Raji (cell line): ENCODE results near the gene TTC38.
A peak's percentile ranks its signal among the peaks of the same experiment; 100 is the strongest.

ENCODE experiments used
- POLR2A ChIP-seq: IDR thresholded peaks from 2 replicates; pipeline ENCODE4 v1.6.1; 2011; ENCODE audit warnings: low read depth, low read length, control low read depth; ENCODE audit not compliant: insufficient read depth

Gene TTC38

DNA sequence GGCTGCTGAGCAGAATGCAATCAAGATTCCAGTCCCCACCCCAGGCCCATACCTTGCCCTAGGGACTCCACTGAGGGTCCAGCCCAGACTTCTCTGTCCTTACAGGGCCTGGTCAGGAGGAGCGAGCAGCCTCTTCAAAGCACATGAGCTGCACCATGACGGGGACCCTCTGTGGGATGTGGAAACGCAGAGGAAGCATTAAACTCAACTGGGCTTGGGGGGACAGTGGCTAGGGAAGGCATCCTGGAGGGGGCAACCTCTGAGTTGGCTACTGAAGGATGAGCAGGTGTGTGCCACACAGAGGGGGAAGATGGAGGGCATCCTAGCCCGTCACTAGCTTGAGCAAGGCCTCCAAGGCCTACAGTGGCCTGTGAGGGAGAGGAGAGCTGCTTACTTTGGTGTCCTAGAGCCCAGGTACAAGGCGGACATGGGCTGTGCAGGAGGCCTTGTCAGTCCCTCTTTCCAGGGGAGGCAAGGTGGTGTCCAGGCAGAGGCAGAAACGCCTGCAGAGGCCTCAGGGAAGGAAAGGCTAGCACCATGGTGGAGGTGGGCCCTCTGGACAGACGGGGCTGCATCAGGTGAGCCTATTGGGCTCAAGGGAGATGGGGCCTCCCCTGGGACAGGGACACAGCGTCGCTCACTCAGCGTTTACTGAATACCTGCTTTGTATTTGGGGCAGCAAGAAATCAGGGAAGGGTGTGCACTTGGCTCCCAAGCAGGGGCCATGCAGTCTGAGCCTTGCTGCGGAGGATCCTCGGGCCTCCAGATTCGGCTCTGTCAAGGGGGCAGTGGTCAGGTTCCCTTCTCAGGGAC lies 14.3 kb downstream of the TTC38 start:
- TF ChIP-seq POLR2A, result no peak

DNA sequence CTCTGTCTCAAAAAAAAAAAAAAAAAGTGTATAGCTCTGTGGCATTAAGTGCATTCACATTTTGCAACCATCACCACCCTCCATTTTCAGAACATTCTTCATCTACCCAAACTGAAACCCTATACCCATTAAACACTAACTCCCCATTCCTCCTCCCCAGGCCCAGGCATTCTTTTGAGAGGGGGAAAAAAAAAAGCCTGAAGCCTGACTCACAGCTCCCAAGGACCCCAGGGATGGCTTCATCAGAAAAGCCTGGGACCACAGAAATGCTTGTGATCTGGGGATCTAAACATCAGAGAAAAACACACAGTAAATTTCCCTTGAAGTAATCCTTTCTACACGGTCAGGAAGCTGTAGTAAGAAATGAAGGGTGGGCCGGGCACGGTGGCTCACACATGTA lies 18.2 kb downstream of the TTC38 start:
- TF ChIP-seq POLR2A, result no peak

DNA sequence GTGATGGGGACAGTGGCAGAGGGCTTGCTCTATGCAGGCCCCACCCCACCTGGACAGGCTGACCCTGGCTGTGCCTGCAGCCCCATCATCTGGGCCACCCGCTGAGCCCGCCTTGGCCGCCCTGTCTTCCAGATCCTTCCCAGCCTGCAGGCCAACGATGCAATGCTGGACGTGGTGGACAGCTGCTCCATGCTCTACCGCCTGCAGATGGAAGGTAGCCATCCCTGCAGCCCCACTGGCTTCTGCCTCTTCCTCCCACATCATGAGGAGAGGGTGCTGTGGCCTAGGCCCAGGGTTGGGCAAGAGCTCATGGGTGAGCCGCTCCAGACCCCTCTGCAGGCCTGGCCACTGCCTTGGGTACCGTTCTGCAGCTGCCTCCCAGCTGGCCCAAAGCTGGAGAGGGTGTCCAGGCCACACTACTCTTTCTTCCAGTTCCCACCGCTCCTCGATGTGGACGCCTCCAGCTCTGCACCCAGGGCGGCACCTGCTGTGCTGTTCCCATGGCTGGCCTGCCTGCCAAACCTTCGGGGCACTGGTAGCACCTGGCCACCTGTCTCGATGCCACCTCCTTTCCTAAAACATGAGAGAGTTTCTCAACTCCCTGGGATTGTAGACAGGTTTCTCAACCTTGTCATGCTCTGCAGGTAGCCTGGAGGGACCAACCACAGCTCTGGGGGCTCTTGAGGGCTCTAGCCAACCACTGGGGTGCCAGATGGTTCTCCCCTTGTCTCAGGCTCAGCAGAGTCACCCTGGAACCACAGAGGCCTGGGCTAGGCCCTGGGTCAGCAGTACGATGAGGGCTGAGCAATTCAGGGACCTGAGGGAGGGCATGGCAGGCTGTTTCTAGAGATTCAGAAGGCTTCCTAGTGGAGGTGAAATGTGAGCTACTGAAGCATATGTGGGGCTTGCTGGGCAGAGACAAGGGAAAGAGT lies 19.4 kb downstream of the TTC38 start:
- no peak for TF ChIP-seq POLR2A

DNA sequence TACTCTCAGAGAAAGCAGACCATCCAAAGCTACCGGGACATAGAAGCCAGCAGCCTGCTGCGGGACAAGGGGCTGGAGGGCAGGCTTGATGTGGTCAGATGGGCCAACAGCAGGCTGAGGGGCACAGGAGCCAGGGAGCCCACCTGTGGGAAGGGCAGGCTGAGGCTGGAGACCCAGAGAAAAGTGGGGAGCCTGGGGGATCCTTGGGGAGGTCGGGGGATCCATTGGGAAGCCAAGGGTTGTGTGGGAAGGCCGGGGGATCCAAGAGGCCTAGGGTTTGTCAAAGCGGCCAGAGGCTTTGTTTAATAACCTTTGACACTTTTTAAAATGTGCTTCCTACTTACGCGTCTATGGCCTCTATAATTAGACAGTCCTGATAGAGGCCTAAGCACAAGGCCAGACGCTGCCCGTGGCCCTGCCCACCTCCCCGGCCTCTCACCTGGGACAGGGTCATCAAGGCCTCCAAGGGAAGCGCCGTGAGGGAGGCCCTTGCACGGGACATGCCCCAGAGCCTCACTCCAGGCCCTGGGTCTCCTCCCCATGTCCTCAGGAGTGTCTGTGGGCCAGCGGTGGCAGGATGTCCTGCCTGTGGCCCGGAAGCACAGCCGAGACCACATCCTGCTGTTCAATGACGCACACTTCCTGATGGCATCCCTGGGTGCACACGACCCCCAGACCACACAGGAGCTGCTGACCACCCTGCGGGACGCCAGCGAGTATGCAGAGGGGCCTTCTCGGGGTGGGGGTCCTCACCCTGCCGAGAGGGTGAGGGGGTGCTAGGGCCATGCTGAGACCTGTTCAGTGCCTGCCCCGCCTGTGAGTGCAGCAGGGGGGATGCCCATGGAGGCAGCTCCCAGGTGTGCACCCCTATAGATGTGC lies 20.3 kb downstream of the TTC38 start:
- 0 out of 2 replicates have a peak, but pooled peaks have one; percentile 48 for TF ChIP-seq POLR2A

DNA sequence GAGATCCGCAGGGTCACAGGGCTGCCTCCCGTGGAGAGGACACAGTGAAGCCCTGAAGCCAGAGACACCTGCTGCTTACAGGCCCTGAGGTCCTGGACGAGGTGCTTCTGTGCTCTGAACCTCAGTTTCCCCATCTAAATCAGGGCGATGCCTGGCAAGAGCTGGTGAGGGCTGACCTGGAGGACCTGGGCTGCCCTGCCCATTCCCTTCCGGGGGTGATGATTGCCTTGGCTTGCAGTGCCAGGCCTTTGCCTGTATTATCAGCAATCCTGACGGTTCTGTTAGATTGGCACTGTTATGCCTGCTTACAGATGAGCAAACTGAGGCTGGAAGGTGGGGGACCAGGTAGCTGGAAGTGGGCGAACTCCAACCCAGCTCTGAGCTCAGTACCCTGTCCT lies 21.0 kb downstream of the TTC38 start:
- no peak for TF ChIP-seq POLR2A

DNA sequence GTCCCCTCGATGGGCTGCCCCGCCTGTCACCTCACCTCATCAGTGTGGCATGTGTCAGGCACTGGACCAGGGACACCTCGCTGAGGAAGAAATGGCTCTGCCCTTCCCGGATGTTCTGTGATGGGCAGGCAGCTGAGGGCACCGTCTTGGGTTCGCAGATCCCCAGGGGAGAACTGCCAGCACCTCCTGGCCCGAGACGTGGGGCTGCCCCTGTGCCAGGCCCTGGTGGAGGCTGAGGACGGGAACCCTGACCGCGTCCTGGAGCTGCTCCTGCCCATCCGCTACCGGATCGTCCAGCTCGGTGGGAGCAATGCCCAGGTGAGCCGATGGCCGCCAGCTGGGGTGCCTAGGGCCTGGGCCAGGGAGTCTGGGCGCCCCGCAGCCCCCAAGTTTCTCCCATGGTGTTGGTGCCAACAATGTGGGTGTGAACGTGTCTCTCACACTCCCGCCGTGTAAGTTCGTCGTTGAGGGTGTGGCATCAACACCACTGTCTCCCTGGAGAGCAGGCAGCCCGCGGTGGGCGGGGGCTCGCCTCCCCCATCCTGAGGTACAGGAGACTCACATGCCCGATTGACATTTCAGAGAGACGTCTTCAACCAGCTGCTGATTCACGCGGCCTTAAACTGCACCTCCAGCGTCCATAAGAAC lies 21.6 kb downstream of the TTC38 start:
- TF ChIP-seq POLR2A, result no peak

DNA sequence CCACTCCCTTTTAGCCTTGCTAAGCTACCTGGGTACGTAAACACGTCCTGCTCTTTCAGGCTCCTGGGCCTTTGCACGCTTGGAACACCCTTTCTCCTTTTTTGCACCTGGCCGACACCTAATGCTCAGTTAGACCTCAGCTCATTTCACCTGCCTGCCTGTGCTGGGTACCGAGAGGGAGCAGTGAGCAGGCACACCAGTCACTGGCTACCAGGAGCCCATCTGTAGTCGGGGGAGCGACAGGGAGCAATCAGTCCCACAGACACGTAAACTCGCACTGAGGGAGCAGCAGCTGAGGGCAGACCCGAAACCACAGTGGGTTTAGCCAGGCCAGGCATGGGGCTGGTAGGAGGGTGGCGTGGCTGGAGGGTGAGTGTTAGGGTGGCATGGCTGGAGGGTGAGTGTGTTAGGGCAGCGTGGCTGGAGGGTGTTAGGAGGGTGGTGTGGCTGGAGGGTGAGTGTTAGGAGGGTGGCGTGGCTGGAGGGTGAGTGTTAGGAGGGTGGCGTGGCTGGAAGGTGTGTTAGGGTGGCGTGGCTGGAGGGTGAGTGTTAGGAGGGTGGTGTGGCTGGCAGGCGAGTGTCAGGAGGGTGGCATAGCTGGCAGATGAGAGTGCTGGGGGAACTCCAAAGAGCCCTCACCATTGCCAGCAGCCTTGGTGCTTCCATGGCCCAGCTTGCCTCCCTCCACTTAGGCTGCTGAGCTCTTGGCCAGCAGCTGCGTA lies 22.5 kb downstream of the TTC38 start:
- TF ChIP-seq POLR2A, result no peak

DNA sequence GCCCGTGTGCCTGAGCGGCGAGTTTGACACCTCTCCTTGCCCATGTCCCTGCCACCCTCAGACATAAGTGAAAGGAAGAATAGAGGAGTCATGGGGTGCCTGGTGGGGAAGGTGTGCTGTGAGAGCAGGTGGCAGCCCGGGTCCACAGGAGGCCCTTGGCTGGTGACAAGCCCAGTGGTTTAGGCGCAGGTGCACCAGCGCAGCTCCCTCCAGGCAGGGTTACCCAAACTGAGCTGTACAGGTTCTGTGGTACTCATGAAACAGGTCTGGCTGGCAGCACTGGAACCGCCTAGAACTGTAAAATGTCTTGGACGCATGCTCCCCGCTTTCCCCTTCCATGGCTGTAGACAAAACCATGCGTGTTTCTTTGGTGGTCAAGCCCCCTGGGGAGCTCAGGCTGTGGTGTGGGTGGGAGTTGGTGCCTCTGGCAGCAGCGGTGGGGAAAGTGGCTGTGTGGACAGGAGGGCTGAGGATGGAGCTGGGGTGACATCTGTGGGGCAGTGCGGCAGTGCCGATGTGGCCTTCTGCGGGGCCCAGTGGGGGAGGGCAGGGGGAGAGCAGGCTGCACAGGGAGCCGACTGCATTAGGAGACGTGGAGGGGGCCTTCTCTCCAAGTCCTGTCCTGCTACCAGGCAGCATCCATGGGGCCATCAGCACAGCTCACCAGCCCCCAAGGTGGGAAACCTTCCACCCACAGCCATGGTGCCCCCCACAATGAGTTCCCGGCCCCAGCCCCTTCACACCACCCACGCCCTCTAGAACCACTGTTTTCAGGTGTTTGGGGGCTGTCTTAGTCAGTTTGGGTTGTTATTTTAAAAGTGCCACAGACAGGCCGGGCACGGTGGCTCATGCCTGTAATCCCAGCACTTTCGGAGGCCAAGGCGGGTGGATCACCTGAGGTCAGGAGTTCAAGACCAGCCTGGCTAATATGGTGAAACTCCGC lies 23.3 kb downstream of the TTC38 start:
- no peak for TF ChIP-seq POLR2A

DNA sequence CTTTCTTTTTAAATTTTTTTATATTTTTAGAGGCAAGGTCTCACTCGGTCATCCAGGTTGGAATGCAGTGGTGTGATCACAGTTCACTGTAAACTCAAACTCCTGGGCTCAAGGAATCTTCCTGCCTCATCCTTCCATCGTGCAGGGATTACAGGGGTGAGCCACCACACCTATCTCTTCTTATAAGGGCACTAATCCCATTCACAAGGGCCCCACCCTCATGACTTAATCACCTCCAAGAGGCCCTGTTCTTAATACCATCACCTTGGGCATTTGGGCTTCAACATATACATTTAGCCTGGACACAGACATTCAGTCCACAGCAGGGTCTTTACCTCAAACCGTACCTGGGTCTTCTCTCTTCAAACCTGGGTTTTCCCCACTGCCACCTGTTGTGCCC lies 24.4 kb downstream of the TTC38 start:
- no peak for TF ChIP-seq POLR2A

DNA sequence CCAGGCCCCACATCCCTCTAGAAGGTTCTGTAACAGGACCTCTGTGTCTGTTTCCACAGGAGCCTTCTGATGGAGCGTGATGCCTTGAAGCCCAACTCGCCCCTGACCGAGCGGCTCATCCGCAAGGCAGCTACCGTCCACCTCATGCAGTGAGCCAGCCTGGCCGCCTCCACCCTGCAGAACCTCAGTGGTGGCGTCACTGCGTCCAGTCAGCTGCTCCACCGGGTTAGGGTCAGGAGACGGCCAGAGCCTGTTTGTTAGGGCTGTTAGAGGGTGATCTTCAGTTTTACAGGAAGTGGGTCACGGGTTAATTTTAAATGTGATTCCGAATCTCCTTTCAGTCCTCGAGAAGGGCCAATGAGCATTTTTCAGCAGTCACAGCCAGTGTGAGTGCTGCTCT lies 24.9 kb downstream of the TTC38 start:
- no peak for TF ChIP-seq POLR2A

DNA sequence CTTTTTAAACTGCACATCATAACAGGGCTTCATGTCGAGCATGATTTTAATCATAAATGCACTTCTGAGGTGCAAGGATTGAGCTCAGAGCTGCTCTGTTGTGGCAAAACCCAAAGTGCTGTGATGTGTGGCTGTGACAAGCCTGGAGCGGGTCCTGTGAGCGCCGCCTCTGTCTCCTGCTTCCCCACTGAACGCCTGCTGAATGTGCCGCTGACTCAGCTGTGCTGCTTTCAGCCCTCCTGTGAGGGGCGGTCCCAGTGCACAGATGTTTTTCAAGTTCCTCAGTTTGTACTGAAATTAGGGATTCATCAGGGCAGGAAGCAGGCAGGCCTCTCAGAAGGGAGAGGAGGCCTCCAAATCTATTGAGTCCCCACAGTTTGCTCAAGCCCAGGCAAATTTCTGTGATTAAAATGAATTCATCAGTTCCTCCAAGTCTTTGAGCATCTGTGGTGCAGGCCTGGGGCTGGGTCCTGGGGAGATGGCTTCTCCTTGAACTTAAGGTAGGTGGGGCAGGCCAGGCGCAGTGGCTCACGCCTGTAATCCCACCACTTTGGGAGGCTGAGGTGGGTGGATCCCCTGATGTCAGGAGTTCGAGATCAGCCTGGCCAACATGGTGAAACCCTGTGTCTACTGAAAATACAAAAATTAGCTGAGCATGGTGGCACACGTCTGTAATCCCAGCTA lies 25.9 kb downstream of the TTC38 start:
- no peak for TF ChIP-seq POLR2A

DNA sequence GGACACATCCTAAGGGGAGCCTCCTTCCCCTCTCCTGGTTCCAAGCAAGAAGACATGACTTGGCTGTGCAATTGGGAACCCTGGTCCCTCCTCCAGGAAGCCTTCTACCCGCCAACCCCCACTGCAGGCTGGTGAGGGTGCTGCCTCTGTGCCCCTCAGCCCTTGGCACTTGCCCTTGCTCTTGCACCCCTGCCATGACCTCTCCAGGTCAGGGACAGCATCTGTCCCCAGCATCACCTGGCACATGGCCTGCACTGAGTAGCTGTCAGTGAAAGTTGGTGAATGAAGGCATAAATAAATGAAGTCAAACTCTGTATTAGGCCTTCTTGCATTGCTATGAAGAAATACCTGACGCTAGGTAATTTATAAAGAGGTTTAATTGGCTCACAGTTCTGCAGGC lies 27.0 kb downstream of the TTC38 start:
- TF ChIP-seq POLR2A, result no peak
